ENCODE measurements around the gene USP4. TPM values are rescaled to one million over a fixed set of nuclear protein-coding genes. Genes with fewer than 3 reads are reported as not detected.
"Not testable (repeated sequence)": the region's sequence is repeated elsewhere in the genome, so short reads cannot be mapped to it uniquely, and the experiment has no call there.

USP4 gene
- polyA plus RNA-seq, 6 donors from 2014 or later = 52.5 to 81.7 (median 60.9) TPM

GRCh38 chr3:49343163-49343562 is 3.3 kb upstream of the USP4 start:
- no peak for ATAC-seq (ENCODE audit: low read depth in 2 of 2)
- H3K27me3 Mint-ChIP-seq = no peaks in the 10 kb centered on the region
- peaks cover 51 to 81% (median 76%) of the 10 kb centered on the region in 3 donors for H3K4me1 Mint-ChIP-seq
- no peaks in the 10 kb centered on the region for H3K36me3 Mint-ChIP-seq
- peak; percentile 49 for DNase-seq
- H3K9me3 Mint-ChIP-seq = peaks cover 0 to 4% (median 0%) of the 10 kb centered on the region in 7 donors
- H3K4me3 Mint-ChIP-seq = peak overlapping the region; percentile 38 to 80 (median 66)
- H3K27ac Mint-ChIP-seq = peak overlapping the region; percentile 47 to 99 (median 86)

GRCh38 chr3:49341996-49342395 is 2.1 kb upstream of the USP4 start:
- no peak for DNase-seq
- Mint-ChIP-seq H3K4me1 (peaks cover 50 to 79% (median 75%) of the 10 kb centered on the region in 3 donors), H3K27ac (peak overlapping the region; percentile 82 to 99 (median 96)), H3K36me3 (no peaks in the 10 kb centered on the region), H3K4me3 (peak overlapping the region; percentile 40 to 88 (median 76)), H3K27me3 (no peaks in the 10 kb centered on the region), H3K9me3 (peaks cover 0 to 4% (median 0%) of the 10 kb centered on the region in 7 donors)
- no peak for ATAC-seq (ENCODE audit: low read depth in 2 of 2)

GRCh38 chr3:49339581-49339940 is 292 bp downstream of the USP4 start:
- Mint-ChIP-seq H3K27me3 (no peaks in the 10 kb centered on the region), H3K36me3 (no peaks in the 10 kb centered on the region), H3K4me3 (peak overlapping the region; percentile 86 to 98 (median 96)), H3K4me1 (peaks cover 42 to 69% (median 64%) of the 10 kb centered on the region in 3 donors), H3K9me3 (no peaks in the 10 kb centered on the region), H3K27ac (peak overlapping the region; percentile 97 to 99 (median 98))
- DNase-seq (no peak), ATAC-seq (ENCODE audit: low read depth in 2 of 2) (peak in 1 of 2 donors; percentile 0)

- DNase-seq = no peak
- H3K4me1 Mint-ChIP-seq = peaks cover 10 to 26% (median 18%) of the 10 kb centered on the region in 3 donors
- peak overlapping the region in 1 of 8 donors; percentile 15 for H3K4me3 Mint-ChIP-seq
- no peaks in the 10 kb centered on the region for H3K9me3 Mint-ChIP-seq
- no peaks in the 10 kb centered on the region for H3K27me3 Mint-ChIP-seq
- peaks cover 4 to 5% of the 10 kb centered on the region in 2 donors for H3K36me3 Mint-ChIP-seq
- no peak for ATAC-seq (ENCODE audit: low read depth in 2 of 2)
- no peak overlapping the region for H3K27ac Mint-ChIP-seq
These were observed 5.8 kb downstream of the USP4 start for GRCh38 chr3:49333916-49334633.

GRCh38 chr3:49333091-49333490 is 6.8 kb downstream of the USP4 start:
- H3K36me3 Mint-ChIP-seq = peaks cover 4 to 5% of the 10 kb centered on the region in 2 donors
- no peak overlapping the region for H3K27ac Mint-ChIP-seq
- ATAC-seq (ENCODE audit: low read depth in 2 of 2) (no peak), DNase-seq (no peak)
- no peak overlapping the region for H3K4me3 Mint-ChIP-seq
- no peaks in the 10 kb centered on the region for H3K27me3 Mint-ChIP-seq
- no peaks in the 10 kb centered on the region for H3K9me3 Mint-ChIP-seq
- H3K4me1 Mint-ChIP-seq = peaks cover 7 to 16% (median 8%) of the 10 kb centered on the region in 3 donors

GRCh38 chr3:49329186-49329585 is 10.7 kb downstream of the USP4 start:
- Mint-ChIP-seq H3K27me3 (no peaks in the 10 kb centered on the region), H3K27ac (no peak overlapping the region), H3K9me3 (no peaks in the 10 kb centered on the region), H3K4me3 (no peak overlapping the region), H3K4me1 (peaks cover 0 to 7% (median 3%) of the 10 kb centered on the region in 3 donors), H3K36me3 (peaks cover 8 to 20% of the 10 kb centered on the region in 2 donors)
- ATAC-seq (ENCODE audit: low read depth in 2 of 2) = no peak
- DNase-seq = no peak

GRCh38 chr3:49328350-49328749 is 11.5 kb downstream of the USP4 start:
- DNase-seq; ATAC-seq (ENCODE audit: low read depth in 2 of 2); H3K9me3 Mint-ChIP-seq; H3K4me3 Mint-ChIP-seq; H3K4me1 Mint-ChIP-seq; H3K27me3 Mint-ChIP-seq: not testable (repeated sequence)
- Mint-ChIP-seq H3K27ac (peak overlapping the region in 2 of 6 donors; percentile 22 to 34), H3K36me3 (peaks cover 8 to 27% of the 10 kb centered on the region in 2 donors)

GRCh38 chr3:49327485-49327884 is 12.4 kb downstream of the USP4 start:
- ATAC-seq (ENCODE audit: low read depth in 2 of 2) = peak in 1 of 2 donors; percentile 40
- DNase-seq = no peak
- H3K4me3 Mint-ChIP-seq = no peak overlapping the region
- H3K27ac Mint-ChIP-seq = peak overlapping the region in 1 of 6 donors; percentile 53
- H3K36me3 Mint-ChIP-seq = peaks cover 8 to 23% of the 10 kb centered on the region in 2 donors
- no peaks in the 10 kb centered on the region for H3K27me3 Mint-ChIP-seq
- no peaks in the 10 kb centered on the region for H3K9me3 Mint-ChIP-seq
- H3K4me1 Mint-ChIP-seq = peaks cover 0 to 7% (median 3%) of the 10 kb centered on the region in 3 donors

- no peak for ATAC-seq (ENCODE audit: low read depth in 2 of 2)
- H3K27me3 Mint-ChIP-seq = no peaks in the 10 kb centered on the region
- no peaks in the 10 kb centered on the region for H3K9me3 Mint-ChIP-seq
- H3K36me3 Mint-ChIP-seq = peaks cover 18 to 33% of the 10 kb centered on the region in 2 donors
- H3K4me3 Mint-ChIP-seq = no peak overlapping the region
- no peak for DNase-seq
- peaks cover 0 to 7% (median 3%) of the 10 kb centered on the region in 3 donors for H3K4me1 Mint-ChIP-seq
- H3K27ac Mint-ChIP-seq = no peak overlapping the region
These were observed 15.1 kb downstream of the USP4 start for GRCh38 chr3:49324768-49325167.

- H3K27me3 Mint-ChIP-seq = no peaks in the 10 kb centered on the region
- H3K9me3 Mint-ChIP-seq = no peaks in the 10 kb centered on the region
- DNase-seq (no peak), ATAC-seq (ENCODE audit: low read depth in 2 of 2) (no peak)
- H3K4me3 Mint-ChIP-seq = no peak overlapping the region
- H3K27ac Mint-ChIP-seq = peak overlapping the region in 2 of 6 donors; percentile 42 to 82
- H3K36me3 Mint-ChIP-seq = peaks cover 10 to 11% of the 10 kb centered on the region in 2 donors
- H3K4me1 Mint-ChIP-seq = no peaks in the 10 kb centered on the region
These were observed 23.0 kb downstream of the USP4 start for GRCh38 chr3:49316696-49317457.

- ATAC-seq (ENCODE audit: low read depth in 2 of 2) (no peak), DNase-seq (no peak)
- no peak overlapping the region for H3K4me3 Mint-ChIP-seq
- peak overlapping the region in 1 of 6 donors; percentile 21 for H3K27ac Mint-ChIP-seq
- H3K9me3 Mint-ChIP-seq = no peaks in the 10 kb centered on the region
- peaks cover 10 to 15% of the 10 kb centered on the region in 2 donors for H3K36me3 Mint-ChIP-seq
- no peaks in the 10 kb centered on the region for H3K27me3 Mint-ChIP-seq
- H3K4me1 Mint-ChIP-seq = peaks cover 0 to 5% (median 4%) of the 10 kb centered on the region in 3 donors
These were observed 25.8 kb downstream of the USP4 start for GRCh38 chr3:49313896-49314688.

GRCh38 chr3:49311283-49311682 is 28.6 kb downstream of the USP4 start:
- peaks cover 14 to 19% of the 10 kb centered on the region in 2 donors for H3K36me3 Mint-ChIP-seq
- no peak for DNase-seq
- H3K27ac Mint-ChIP-seq = peak overlapping the region in 2 of 6 donors; percentile 30 to 49
- no peak for ATAC-seq (ENCODE audit: low read depth in 2 of 2)
- H3K4me1 Mint-ChIP-seq = peaks cover 0 to 5% (median 4%) of the 10 kb centered on the region in 3 donors
- H3K4me3 Mint-ChIP-seq = no peak overlapping the region
- no peaks in the 10 kb centered on the region for H3K27me3 Mint-ChIP-seq
- no peaks in the 10 kb centered on the region for H3K9me3 Mint-ChIP-seq

GRCh38 chr3:49310677-49311076 is 29.2 kb downstream of the USP4 start:
- ATAC-seq (ENCODE audit: low read depth in 2 of 2) (no peak), DNase-seq (no peak)
- Mint-ChIP-seq H3K4me1 (peaks cover 0 to 5% (median 4%) of the 10 kb centered on the region in 3 donors), H3K27ac (peak overlapping the region in 4 of 6 donors; percentile 12 to 63 (median 32)), H3K27me3 (no peaks in the 10 kb centered on the region), H3K36me3 (peaks cover 14 to 17% of the 10 kb centered on the region in 2 donors), H3K9me3 (no peaks in the 10 kb centered on the region), H3K4me3 (no peak overlapping the region)

Measured in naive B cell (primary cell).